ENCODE results near the gene ZNF175.
"Not testable (repeated sequence)": the region's sequence is repeated elsewhere in the genome, so short reads cannot be mapped to it uniquely, and the experiment has no call there.

Gene ZNF175

GRCh38 chr19:51593138-51593890, 22.2 kb downstream of the ZNF175 start:
- no peak for DNase-seq

DNA sequence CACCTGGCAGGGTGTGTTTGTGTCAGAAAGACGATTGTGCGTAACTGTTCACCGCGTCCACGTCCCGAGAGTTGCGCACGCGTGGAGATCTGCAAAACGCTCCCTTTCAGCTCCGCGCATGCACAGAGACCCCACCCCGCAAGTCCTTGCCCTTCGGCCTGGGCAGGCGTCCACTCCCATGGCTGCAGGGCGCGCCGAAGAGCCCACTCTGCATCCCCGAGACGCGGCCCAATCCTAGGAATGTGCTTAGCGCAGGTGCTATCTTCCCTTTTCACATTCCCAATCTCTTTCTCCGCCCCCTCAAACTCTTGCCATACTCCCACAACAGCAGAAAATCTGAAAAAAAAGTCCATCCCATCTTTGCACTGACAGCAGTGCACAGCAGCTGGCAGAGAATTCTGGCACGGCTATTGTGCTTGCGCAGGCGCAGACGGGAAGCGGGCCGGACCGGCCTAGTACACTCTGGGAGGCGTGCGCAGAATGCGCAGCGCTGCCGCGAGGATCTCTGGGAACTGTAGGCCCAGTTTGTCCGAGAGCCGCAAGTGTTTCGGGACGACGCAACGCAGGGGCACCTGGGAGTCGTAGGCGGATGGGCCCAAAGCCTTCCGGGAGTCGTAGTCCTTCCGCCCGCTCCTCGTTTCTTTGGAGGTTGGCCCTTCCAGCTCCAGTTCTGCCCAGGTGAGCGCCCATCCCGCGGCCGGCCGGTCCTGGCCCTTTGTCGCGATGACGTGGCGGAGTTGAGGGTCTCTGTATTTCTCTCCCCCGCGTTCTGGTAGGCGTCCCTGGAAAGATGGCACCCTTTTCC, 23.1 kb downstream of the ZNF175 start:
- DNase-seq: peak; percentile 98

GRCh38 chr19:51594774-51595109, 23.7 kb downstream of the ZNF175 start:
- no peak for DNase-seq

GRCh38 chr19:51595190-51596175, 24.4 kb downstream of the ZNF175 start:
- DNase-seq: no peak

DNA sequence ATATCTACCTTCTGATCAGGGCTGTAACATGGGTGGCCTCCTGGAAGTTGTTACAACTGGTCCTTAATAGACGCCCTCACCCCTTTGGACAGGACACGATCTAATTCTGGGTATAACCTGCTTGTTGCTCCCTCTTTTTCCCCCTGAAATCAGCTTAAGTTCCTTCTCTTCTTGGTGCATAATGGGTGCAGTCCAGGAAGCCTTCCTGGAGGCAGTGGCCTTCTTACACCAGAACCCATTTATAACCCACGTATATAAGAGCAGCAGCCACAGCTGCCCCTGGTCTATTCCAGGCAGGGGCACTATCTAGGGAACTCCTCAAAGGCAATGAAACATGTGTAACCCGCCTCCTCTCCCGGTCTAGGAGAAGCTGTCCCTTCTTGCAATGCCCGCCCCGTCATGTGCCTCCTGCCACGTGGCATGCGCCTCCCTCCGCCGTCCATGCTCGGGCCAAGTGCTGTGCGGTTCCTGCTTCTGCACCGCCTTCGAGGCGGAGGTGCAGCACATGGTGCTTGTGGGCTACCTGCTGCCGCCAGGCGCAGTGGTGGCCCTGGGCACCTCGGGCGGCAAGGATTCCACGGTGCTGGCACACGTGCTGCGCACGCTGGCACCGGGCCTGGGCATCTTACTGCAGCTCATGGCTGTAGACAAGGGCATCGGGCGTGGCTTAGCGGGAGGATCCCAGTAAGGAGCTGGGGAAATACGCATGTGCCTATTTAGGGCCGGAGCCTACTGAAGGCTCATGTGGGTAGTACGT, 27.3 kb downstream of the ZNF175 start:
- no peak for DNase-seq

DNA sequence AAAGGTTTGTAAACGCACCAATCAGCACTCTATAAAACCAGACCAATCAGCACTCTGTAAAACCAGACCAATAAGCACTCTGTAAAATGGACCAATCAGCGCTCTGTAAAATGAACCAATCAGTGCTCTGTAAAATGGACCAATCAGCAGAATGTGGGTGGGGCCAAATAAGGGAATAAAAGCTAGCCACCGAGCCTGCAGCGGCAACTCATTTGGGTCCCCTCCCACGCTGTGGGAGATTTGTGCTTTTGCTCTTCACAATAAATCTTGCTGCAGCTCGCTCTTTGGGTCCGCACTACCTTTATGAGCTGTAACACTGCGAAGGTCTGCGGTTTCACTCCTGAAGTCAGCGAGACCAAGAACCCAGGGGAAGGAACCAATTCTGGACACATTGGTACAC, 28.0 kb downstream of the ZNF175 start:
- no peak for DNase-seq

DNA sequence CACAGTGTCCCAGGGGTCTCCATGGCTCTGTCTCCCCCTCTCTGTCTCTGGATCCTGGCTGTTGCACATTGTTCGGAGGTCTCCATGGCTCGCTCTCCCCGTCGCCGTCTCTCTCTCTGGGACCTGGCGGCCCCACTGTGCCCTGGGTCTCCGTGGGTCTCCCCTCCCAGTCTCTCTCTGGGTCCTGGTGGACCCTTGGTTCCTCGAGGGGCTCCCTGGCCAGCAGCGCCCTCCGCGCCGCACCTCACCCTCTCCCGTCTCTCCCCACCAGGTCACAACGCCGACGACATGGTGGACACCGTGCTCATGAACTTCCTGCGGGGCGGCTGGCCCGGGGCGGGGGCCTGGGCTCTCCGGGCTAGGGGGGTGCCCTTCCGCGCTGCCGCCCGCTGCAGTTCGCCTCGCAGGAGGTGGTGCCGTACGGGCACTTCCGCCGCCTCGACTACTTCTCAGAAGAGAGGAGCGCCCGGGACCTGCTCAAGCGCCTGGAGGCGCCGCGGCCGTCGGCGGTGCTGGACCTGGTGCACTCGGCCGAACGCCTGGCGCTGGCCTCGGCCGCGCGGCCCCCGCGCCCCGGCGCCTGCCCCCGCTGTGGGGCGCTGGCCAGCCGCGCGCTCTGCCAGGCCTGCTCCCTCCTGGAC, 30.0 kb downstream of the ZNF175 start:
- DNase-seq: no peak

- DNase-seq: no peak
Observed at GRCh38 chr19:51602189-51602854, 31.2 kb downstream of the ZNF175 start.

- DNase-seq: peak; percentile 76
Observed at GRCh38 chr19:51607077-51607476, 36.0 kb downstream of the ZNF175 start.

DNA sequence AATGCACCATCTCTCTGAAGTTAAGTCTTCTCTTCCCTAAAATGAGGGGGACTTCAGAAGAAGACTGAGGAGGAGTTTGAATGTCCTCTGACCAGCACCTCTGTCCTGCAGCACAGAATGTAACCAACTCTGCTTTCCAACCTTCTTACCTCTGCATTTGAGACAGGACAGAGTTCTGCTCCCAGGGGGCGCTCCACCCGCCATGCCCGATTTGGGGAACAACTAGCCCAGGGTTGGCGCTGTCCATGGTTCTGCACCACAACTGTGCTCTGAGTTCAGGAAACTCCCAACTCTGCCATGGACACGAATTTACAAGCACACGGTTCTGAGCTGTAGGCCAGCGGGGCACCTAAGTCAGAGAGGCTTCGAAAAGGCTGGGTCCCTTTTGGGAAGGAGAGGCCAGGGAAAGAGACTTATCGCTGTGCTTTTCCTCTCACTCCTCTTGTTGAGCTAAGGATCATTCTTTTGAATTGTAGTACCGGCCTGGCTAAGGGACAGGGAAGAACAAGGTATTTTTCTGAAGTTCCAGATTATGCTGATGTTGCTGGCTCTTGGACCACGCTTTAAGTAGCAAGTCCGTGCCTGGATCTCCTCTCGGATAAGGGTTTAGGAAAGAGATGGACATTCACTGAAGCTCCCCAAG, 37.0 kb downstream of the ZNF175 start:
- peak; percentile 58 for DNase-seq

- no peak for DNase-seq
Observed at GRCh38 chr19:51610576-51610975, 39.5 kb downstream of the ZNF175 start.

- no peak for DNase-seq
Observed at GRCh38 chr19:51614789-51615188, 43.7 kb downstream of the ZNF175 start.

DNA sequence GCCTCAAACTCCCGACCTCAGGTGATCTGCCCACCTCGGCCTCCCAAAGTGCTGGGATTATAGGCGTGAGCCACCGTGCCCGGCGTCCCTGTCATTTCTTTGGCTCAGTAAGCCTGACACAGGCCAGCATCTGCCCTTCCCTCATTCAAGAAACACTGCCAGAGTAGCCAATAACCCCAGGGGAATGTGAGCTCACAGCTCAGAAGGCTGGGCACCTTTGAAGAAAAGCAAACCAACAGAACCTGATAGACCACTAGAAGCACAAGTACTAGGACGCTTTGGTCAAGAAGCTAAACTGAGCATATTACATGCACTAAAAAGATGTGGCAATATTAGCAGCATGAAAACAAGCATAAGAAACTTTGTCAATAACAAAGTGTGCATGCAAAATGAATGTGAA, 44.9 kb downstream of the ZNF175 start:
- DNase-seq: no peak

- no peak for DNase-seq
Observed at GRCh38 chr19:51621178-51621577, 50.1 kb downstream of the ZNF175 start.

- DNase-seq: no peak
Observed at GRCh38 chr19:51626675-51627074, 55.6 kb downstream of the ZNF175 start.

DNA sequence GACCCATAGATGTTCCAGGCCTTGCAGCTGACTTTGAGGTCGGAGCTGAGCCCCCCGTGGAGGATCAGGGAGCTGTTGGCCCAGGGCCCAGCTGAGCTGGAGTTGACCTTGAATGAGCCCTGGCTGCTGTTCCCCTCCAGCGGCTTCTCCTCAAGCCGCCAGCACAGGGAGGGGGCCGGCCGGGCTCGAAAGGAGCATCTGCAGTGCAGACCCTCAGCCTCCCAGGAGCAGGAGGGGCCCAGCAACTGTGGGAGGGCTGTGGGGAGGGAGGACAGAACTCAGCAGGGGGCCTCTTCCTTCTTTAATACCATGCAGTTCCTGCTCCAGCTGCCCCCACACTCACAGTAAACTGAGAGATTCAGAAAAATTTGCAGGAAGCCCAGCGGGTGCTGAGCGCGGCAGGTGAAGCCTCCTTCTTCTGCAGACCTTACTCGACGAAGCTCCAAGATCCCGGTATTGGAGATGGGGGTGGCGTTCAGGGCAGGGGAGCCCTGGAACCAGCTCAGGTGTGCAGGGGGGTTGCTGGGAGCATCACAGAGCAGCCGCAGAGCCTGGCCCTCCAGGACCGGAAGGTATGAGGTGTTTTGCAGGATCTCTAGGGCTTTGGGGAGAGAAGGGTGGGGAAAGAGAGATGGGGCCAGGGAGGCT, 56.5 kb downstream of the ZNF175 start:
- DNase-seq: no peak

DNA sequence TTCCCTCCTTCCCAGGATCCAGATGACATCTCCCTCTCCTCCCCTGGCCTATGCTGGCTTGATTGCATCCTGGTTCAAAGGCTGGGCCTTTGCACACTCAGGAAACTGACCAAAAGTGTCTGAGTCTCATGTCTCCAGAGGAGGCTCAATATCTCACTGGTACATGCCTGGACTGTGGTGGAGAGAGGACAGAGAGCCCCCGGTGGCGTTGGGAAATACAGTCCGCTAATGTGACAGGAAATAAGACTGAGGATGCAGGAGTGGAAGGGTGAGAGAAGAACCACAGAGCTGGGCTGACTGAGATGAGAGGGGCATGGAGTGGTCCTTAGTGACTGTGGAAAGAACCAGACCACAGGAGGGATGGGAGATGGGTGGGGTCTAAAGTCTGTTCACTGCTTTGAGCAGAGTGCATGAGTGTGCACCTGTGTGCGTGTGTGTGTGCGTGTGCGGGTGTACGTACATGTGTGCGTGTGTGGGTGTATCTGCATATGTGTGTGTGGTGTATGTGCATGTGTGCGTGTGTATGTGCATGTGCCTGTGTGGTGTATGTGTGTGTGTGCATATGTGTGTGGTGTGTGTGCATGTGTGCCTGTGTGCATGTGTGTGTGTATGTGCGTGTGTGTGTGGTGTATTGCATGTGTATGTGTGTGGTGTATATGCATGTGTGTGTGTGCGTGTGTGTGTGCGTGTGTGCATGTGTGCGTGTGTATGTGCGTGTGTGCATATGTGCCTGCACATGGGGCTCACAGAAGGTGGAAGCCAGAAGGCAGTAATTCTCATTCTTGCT, 57.3 kb downstream of the ZNF175 start:
- DNase-seq: no peak

- not testable (repeated sequence) for DNase-seq
Observed at GRCh38 chr19:51630315-51630714, 59.2 kb downstream of the ZNF175 start, which contains the start of gene SIGLEC5. Gene SIGLEC5, minus strand, starts transcription at chr19:51630401. Its CDS starts 66 bp downstream, at chr19:51630335.

DNA sequence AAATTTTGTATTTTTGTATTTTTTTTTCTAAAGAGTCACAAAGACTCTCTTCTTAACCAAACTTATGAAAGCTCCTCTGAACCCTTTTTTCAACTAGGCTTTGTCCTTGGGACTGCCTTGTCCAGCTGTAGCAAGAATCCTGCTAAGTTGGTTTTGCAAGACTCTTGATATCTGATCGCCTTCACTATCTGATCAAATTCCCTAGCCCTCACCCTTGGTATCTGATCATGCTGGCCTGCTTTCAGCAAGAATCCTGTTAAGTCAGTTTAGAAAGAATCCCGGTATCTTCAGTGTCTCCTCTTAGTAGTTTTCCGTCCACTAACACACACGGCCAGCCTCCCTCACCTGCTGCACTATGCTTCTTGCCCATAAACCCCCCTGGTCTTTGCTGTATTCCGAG, 61.0 kb downstream of the ZNF175 start:
- DNase-seq: no peak

Data from NK-92 treated with Interleukin-12 subunit alpha and Interleukin-12 subunit beta, amount 100 ng/mL, for 24 hours (cell line).